Posterior cingulate gyrus (tissue), 11 donors: ENCODE data around the gene NPHS1.
A peak's percentile ranks its signal among the peaks of the same experiment; 100 is the strongest.
"Not testable (repeated sequence)": the region's sequence is repeated elsewhere in the genome, so short reads cannot be mapped to it uniquely, and the experiment has no call there.

Source experiments
- DNase-seq, 10 donors: peaks; one replicate each; pipeline versions ENCODE4 v3.0.0 to v3.0.0-alpha.2; 2020 to 2021; ENCODE audit warnings: mixed read lengths in 3 of 10
- intact Hi-C: fragments of 100-400 bp; cut with DNase I; formaldehyde crosslinking; loops from one replicate; pipeline ENCODE4 v1.15.1; 2023

Gene NPHS1

DNA sequence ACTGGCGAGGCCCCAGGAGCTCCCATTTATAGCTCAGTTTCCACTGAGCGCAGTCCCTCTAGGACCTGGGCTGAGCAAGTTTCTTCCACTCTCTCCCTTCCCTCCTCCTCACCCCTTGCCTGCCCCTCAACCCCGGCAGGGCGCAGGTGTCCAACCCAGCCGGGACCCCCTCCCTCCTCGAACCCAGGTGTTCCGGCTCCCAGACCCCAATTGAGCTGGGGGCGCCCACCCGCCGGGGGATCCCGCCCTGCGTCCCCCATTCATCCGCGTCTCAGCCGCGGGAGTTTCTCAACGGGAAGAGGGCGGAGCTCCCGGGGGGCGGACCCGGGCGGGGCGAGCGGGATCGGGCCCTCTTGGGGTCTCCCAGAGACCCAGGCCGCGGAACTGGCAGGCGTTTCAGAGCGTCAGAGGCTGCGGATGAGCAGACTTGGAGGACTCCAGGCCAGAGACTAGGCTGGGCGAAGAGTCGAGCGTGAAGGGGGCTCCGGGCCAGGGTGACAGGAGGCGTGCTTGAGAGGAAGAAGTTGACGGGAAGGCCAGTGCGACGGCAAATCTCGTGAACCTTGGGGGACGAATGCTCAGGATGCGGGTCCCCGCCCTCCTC is 4.3 kb upstream of the NPHS1 start, which contains the start of gene KIRREL2:
TSS of gene KIRREL2 (plus strand) at position 366 of the 604 bp plus-strand sequence. CDS start at position 575, 209 bp downstream.
- intact Hi-C loops, result no loop called here
- DNase-seq, result peak in 1 of 10 donors; percentile 75

DNA sequence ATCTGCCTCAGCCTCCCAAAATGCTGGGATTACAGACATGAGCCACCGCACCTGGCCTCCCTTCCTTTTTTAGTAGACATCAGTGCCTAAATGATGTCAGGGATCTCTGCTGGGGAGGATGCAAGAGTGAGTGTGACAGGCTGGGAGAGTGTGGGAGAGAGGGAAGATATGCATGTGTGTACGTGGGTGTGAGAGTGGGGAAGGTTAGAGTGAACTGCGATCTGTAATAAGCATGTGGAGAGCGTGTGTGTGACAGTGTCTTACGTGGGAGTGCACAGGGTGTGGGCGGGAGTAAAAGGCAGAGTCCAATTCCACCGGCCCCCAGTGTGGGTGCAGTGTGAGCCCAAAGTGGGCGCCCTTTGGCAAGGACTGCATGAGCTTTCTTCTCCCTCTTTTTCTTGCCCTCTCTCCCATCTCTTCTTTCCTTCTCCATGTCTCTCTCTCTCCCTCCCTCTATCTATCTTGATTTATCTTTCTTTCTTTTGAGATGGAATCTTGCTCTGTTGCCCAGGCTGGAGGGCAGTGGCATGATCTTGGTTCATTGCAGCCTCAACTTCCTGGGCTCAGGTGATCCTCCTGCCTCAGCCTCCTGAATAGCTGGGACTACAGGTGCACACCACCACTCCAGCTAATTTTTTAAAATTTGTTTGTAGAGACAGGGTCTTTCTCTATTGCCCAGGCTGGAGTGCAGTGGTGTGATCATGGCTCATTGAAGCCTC is 893 bp upstream of the NPHS1 start:
- intact Hi-C loops, result no loop called here

GRCh38 chr19:35851213-35852028 is 883 bp downstream of the NPHS1 start:
- intact Hi-C loops, result no loop called here
- peak in 1 of 10 donors; percentile 60 for DNase-seq

More for the DNA sequence above, 893 bp upstream of the NPHS1 start:
- DNase-seq, result no peak

GRCh38 chr19:35848919-35849505 is 3.3 kb downstream of the NPHS1 start:
- intact Hi-C loops, result no loop called here
- peak in 3 of 10 donors; percentile 55 to 83 (median 72) for DNase-seq

GRCh38 chr19:35848486-35848885 is 3.8 kb downstream of the NPHS1 start:
- DNase-seq, result peak in 2 of 10 donors; percentile 26 to 75
- intact Hi-C loops, result no loop called here

DNA sequence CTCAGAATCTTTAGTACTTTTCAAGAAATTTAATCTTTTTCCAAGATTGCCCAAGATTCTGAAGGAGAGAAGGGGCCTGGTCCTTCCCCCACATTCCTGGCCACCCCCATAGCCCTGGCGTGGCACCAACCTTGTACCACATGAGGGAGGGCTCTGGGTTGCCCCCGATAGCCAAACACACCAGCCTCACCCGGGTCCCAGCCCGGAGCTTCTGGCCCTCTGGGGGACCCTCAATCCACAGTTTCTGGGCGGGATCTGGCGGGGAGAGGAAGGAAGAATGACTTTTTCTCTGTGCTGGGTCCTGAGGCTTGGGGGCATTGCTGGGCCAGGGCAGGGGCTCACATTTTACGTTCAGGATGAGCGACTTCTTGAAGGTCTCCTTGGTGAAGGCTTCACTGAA is 4.4 kb downstream of the NPHS1 start:
- peak in 3 of 10 donors; percentile 18 to 55 (median 38) for DNase-seq
- intact Hi-C loops, result no loop called here

DNA sequence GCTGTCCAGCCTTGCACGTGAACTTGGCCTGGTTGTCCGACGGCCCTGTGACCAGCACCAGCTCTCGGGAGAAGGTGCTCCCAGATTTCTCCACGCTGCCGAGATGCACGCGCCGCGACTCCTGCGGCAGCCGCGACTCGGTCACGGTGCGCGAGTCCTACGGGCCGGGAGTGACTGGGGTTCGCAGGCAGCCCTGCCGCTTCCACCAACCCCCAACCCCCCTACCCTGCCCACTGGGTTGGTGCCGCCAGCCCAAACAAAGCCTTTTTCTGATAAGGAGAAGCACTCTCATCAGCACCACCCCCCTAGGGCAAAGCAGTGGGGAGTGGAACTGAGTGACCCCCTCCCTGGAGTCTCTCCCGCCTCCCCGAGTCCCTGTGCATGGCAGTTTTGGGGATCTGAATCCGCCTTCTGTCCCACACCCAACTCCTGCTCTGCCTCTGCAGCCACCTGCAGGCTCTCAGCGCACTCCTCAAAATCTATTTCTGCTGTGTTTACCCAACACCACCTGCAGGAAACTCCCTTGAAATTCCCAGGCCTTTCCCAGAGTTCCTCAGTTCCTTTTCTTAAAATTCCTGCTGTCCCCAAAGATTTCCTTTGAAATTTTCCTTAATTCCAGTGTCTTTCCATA is 6.2 kb downstream of the NPHS1 start:
- intact Hi-C loops, result no loop called here
- peak in 2 of 10 donors; percentile 48 to 60 for DNase-seq

DNA sequence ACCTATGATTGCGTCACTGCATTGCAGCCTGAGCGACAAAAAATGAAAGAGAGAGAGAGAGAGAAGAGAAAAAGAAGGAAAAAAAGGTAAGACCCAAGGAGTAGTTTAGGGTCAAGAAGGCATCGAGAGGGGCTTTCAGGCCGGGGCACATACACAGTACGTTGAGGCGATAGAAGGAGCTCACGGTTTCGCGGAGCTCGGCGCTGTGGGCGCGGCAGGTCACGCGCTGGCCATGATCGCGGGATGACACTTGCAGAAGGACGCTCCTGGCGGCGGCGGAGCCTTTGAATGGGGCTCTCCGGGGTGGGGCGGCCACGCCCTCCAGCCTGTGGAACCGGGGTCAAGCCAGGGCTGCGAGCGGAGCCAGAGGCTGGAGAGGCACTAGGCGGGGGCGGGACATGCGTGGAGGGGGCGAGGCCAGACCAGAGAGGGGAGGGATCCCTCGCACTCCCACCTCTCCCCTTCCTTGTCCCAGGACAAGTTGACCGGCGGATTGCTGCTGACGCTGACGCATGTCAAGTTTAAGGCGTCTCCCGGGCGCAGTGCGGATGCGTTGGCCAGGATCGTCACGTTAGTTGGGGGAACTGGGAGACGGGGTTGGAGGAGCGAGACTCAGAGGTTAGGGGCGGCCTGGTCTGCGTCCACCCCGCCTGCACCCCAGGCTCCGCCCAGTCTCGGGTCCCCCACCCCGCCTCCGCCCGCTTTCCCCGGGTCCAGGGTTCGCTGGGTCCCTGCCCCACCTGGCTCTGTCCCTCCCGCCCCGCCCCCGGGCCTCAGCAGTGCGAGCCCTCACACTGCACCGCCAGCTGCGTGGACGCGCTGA is 6.9 kb downstream of the NPHS1 start:
- intact Hi-C loops, result no loop called here
- DNase-seq, result peak in 3 of 10 donors; percentile 61 to 67 (median 63)

DNA sequence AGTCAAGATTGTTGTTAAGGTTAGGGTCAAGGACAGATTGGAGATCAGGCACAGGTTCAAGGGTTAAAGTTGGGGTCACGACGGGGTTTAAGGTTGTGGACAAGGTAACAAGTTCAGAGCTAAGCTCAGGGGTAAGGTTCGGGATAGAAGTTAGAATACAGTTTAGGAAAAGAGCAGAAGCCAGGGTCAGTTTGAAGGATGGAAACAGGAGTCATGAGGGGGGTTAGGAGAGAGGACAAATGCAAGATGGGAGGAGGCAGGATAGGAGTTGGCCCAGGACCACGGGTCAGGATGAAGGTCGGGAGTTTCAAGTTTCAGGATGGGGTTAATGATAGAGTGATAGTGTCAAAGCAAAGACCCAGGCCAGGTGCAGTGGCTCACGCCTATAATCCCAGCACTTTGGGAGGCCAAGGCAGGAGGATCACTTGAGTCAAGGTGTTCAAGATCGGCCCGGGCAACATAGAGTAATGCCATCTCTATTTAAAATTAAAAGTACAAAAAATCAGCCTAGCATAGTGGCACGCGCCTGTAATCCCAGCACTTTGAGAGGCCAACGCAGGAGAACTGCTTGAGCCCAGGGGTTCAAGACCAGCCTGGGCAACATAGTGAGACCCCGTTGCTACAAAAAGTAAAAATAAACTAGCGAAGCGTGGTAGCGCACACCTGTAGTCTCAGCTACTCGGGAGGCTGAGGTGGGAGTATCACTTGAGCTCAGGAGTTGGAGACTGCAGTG is 7.7 kb downstream of the NPHS1 start:
- intact Hi-C loops, result no loop called here
- DNase-seq, result peak in 3 of 10 donors; percentile 2 to 40 (median 7)

DNA sequence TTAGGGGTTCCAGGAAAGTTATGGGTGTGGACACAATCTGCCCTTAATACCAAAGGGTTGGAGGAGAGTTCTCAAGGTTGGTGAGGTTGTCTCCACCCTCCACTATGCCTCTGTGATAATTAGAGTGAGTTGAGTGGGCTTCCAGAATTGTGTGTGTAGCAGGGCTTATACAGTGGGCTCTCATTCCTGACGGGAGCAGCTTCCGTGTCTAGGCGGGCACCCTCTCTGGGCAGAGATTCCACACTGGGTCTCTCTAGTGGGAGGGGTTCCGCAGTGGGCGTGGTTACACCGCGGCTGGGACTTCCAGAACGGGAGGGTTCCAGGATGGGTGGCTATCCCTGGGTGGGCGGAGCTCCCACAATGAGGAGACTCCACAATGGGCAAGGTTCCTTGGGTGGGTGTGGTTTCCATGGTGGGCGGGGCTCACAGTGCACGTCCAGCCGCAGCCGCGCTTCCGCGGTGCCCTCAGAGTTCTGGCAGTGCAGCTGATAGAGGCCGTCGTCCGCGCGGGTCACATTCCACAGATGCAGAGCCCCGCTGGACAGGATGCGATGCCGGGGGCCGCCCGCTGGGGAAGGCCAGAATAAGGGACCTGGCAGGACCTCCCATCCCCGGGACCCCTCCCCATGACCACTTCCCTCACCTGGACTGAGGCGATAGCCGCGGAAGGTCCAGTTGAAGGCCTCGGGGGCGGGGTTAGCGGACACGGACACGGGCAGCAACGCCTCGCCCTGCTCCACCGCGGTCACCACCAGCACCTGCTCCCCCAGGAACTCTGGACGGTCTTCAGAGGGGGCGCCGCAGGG is 8.4 kb downstream of the NPHS1 start:
- DNase-seq, result peak in 3 of 10 donors; percentile 44 to 77 (median 59)
- intact Hi-C loops, result no loop called here

- intact Hi-C loops, result no loop called here
- no peak for DNase-seq
Measured at GRCh38 chr19:35842666-35843272, 9.5 kb downstream of the NPHS1 start.

DNA sequence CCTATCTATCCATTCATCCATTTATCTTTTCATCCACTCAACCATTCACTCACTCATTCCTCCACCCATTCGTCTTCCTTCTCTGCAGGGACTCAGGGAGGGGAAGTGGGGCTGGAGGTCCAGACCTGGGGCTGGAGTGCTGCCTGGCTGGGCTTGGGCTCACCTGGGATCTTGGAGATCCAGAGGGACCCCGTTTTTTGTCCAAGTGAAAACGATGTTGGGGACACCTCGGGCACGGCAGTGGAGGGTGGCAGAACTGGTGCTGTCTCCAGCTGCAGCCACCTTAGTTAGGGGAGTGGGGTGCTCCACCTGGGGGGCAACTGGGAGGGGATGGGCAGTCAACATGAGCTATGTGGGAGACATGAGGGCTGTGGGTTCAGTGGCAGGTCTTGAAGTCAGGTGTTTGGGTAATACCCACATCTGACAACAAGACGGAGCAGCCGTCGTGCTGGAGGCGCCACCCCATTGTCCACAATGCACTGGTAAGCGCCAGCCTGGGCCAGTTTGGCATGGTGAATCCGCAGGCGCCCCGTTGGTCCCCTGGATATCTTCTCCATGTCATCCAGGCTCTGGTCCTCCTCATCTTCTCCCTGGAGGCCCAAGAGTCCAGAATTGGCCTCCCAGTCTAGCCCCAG is 10.2 kb downstream of the NPHS1 start:
- intact Hi-C loops, result no loop called here
- peak in 3 of 10 donors; percentile 25 to 73 (median 61) for DNase-seq

GRCh38 chr19:35836096-35836495 is 16.2 kb downstream of the NPHS1 start:
- peak in 3 of 10 donors; percentile 3 to 25 (median 15) for DNase-seq
- intact Hi-C loops, result not testable (repeated sequence)

DNA sequence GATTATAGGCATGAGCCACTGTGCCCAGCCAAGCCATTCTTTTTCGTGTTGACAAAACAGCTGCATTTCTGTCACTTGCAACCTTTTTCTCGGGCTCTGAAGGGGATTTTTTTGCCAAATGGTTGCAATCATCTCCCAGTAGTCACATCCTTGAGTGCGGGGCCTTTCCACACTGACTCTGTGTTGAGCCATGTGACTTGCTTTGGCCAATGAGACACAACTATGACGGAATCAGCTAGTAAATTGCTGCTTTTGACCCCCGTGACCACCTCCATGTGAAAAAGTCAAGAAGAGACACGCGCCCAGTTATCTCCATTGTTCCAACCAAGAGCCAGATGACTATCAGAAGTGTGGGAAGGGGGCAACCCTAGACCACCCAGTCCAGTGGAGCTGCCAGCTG is 18.3 kb downstream of the NPHS1 start:
- intact Hi-C loops, result no loop called here
- peak in 3 of 10 donors; percentile 2 to 4 (median 3) for DNase-seq

- no peak for DNase-seq
- intact Hi-C loops, result no loop called here
Measured at GRCh38 chr19:35832054-35832453, 20.2 kb downstream of the NPHS1 start.

DNA sequence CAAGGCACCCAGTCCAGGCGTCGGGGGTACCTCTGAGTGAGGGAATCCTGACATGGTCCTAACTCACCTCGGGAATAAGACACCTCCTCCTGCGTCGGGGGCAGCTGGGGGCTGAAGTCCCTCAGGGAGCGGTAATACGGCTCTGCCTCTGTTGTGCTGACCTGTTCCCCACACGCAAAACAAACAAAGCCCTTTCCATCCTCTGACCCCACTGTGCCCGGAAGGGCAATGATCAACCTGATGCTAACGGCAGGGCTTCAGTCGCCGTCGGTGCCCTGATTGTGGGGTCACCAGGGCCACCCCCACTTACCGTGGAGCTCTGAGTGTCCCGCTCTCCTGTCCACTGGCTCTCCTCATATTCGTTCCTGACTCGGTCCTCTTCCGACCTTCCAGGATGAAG is 21.3 kb downstream of the NPHS1 start:
- intact Hi-C loops, result no loop called here
- peak in 1 of 10 donors; percentile 9 for DNase-seq
